NCI-H460 (cell line): ENCODE results near the gene TAGLN2. TPM values are rescaled to one million over a fixed set of nuclear protein-coding genes. Genes with fewer than 3 reads are reported as not detected.

Source experiments
- DNase-seq: peaks from one replicate; pipeline ENCODE4 v3.0.0-alpha.2; 2016; ENCODE audit warnings: low read depth; ENCODE audit errors: extremely low read depth
- small RNA-seq, 2 experiments: library from RNA; depleted of rRNA; stranded (forward); fragments of <200 nt; gene quantifications; one replicate each; pipeline ENCODE3, GENCODE V24; 2014
- total RNA-seq: library from RNA; depleted of rRNA; stranded (reverse); fragments of >200 nt; shearing (Covaris generic); gene quantifications from 2 replicates; pipeline ENCODE4 v1.2.3, GENCODE V29; 2014; rRNA removed

The TAGLN2 gene
- total RNA-seq, 1 experiment from 2014 or later: 137 TPM

- DNase-seq: peak; percentile 72
Measured at GRCh38 chr1:159881622-159882526, 43.4 kb downstream of the TAGLN2 start.

DNA sequence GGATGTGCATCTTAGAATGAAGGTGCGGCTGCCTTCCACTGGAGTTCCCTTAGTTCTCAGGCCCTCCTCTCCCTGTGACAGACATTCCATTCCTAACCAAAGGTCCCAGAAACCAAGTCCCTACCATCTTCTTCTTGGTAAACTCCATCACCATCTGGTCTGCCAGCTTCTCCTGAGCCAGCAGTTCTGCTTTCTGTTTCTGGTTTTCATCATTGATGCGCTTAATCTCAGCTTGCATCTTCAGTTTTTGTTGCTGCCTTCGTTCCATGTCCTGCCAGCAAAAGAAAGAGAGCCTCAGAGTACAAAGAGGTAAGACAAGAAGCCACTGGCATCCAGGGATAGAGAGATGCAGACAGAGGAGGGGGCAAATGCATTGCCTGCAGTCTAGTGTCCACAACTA is 44.9 kb downstream of the TAGLN2 start:
- no peak for DNase-seq

DNA sequence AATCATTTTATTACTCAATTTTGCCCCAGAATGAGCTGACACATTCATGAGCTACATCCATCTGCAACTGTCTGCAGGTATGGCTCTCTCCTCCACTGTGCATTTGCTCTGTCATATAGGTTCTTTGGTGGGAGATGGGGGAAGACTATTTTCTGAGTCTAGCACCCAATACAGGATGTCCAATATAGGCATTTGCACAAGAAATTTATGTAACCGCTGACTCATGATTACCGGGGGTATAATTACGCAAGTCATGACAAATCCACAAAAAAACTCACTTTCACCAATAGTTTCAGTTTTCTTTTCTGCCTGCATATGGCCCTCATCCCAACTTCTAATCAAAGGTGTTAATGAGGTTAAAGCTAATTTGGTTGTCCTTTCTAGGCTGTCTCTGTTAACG is 45.3 kb downstream of the TAGLN2 start:
- peak; percentile 21 for DNase-seq

DNA sequence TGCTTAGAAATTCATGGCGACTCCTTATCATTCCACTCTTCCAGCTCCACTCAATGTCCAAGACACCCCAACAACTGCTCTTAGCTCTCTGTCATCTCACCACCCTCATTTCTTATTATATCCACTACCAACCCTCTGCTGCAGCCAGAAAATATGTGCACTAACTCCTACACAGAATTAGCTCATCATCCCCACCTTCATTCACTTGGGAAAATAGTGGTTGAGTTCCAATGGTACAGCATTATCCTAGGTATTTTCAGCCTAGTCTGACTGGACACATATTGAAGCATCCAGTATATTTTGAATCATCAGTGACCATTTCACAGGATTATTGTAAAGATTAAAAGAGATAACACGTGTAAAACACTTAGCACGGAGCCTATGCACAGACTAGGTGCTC is 46.2 kb downstream of the TAGLN2 start:
- DNase-seq: no peak

DNA sequence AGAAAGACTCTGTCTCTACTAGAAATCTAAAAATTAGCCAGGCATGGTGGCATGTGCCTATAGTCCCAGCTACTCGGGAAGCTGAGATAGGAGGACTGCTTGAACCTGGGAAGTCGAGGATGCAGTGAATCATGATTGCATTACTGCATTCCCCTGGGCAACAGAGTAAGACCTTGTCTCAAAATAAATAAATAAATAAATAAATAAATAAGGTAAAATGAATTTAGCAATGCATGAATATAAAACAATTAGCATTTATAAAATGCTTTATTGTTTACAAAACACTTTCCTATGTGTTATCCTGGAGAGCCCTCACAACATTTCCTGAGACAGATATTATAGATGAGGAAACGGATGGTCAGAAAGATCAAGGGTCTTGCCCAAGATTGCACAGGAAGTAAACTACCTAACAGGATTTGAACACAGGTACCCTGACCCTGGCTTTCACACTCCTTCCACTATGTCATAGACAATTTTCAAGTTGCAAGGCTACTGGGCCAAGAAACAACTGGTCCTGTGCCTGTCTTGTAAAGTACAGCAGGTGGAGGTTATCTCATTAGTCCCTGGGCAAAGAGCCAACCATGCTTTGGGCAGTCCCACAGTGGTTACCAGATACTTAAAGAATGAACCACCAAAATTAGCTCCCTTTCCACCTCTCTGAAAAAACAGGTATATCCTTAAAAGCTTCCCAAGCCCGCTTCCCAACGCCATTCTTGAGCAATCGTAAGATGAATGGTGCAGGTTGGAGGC is 47.4 kb downstream of the TAGLN2 start:
- DNase-seq: no peak

DNA sequence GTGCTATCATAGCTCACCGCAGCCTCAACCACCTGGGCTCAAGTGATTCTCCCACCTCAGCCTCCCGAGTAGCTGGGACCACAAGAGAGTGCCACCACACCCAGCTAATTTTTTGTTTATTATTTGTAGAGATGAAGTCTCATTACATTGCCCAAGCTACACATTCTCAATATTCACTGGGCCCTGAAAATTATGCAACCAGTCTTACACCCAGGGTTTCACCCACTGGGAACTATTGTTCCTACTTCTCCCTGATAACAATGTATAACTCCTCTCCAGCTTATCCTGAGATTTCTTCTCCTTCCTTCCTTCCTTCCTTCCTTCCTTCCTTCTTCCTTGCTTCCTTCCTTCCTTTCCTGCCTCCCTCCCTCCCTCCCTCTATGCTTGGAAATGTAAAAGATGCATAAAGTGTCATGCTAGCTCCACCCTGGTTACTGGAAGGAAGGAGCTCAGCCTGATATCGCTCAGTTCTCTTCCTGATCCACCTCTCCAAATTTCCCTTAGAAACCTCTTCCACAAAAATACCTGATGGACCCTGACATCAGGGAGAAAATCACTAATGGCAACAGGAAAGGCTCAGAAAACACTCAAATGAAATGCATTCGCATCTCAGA is 51.7 kb downstream of the TAGLN2 start:
- no peak for DNase-seq

DNA sequence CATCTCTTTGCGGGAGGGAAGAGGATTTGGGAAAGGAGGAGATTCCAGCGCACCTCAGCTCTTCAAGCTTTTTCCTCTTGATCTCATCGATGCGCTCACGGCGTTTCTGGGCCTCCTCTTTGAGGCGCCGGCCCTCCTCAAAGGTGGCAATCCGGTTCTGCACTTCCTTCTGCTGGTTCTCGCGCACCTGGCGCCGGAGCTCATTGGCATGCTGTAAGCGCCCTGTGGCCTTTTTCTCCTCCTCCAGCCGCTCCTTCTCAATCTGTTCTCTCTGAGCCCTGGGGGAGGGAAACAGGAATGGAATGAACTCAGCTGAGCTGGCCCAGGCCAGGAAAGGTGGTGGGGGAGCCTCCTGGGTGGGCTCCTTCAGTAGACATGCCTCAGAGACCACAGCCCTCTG is 52.4 kb downstream of the TAGLN2 start:
- DNase-seq: no peak

- DNase-seq: no peak
Measured at GRCh38 chr1:159870704-159871103, 54.6 kb downstream of the TAGLN2 start.

DNA sequence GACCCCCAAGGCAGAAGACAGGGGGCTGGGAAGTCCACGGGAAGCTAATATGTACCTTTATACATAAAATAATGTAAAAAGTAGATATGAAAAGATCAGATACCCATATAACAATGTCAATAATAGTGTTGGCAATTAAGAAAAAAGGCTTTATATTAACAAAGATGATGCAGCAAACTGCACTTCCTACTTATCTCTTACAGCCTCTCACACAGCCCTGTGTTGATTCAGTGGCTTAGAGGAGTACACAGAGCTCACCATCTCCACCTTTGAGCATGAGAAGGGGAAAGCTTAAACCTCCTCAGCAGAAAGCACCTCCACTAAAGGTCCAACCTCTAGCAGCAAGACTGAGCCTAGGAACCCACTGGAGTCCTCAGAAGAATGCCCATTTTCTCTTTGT is 55.7 kb downstream of the TAGLN2 start:
- no peak for DNase-seq

DNA sequence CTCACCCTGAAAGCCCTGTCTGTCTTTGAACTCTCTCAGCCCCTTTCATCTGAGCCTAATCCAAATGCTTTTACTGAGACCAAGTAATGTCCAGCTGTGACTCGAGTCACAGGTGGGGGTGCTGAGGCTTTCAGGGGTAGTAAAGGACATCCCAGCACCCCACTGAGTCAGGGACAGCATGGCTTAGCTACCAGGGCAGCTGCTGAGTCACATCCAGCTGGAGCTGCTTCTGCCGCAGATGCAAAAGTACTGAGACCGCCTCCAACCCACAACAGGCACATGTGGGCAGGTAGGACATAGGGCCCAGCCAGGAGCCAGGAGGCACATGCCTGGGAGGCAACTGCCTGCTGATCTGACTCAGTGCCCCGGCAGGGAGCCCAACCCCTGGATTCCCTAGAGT is 56.1 kb downstream of the TAGLN2 start:
- DNase-seq: no peak

DNA sequence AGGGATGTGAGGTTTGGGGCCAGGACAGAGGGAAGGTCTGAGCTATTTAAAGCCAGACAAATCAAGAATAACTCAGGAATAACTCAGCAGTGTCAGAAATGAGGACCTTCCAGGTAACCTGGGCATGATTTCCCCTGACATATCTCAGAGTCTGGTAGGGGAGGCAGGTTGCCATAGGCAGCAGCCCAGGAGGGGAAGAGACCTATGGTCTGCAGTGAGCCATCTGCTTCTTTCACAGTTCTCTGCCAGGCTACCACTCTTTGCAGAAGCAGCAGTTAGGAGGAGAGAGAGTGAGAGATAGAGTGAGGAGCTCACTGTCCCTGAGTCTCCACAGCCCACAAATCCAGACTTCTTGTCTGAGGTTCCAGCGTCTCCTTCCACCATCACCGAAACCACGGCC is 56.5 kb downstream of the TAGLN2 start:
- no peak for DNase-seq

Small RNAs within 50 kb of the gene (small RNA-seq; reads per million reads assigned to genes)
- 0 reads per million in 2 experiments for gene MIR4259

Other genes with a start within 250 kb of the TAGLN2 start
- gene CRP, start 210.9 kb downstream of the TAGLN2 start, total RNA-seq: not detected in 2 replicates
- 2.0 and 4.8 TPM in 2 replicates for gene DUSP23, start 144.5 kb downstream of the TAGLN2 start, total RNA-seq
- not detected in 2 replicates for gene FCRL6, start 123.1 kb downstream of the TAGLN2 start, total RNA-seq
- not detected in 2 replicates for gene SLAMF8, start 98.6 kb downstream of the TAGLN2 start, total RNA-seq
- gene VSIG8, start 62.9 kb downstream of the TAGLN2 start, total RNA-seq: 0.05 TPM in 1 of 2 replicates, not detected in the other
- 0.35 TPM in 1 of 2 replicates, not detected in the other for gene CFAP45, start 25.3 kb downstream of the TAGLN2 start, total RNA-seq
- gene IGSF9, start 20.1 kb upstream of the TAGLN2 start, total RNA-seq: not detected in 2 replicates
- gene SLAMF9, start 28.7 kb upstream of the TAGLN2 start, total RNA-seq: not detected in 2 replicates
- gene PIGM, start 106.5 kb upstream of the TAGLN2 start, total RNA-seq: 6.9 and 7.2 TPM in 2 replicates
- gene KCNJ10, start 144.7 kb upstream of the TAGLN2 start, total RNA-seq: not detected in 2 replicates
- not detected in 2 replicates for gene KCNJ9, start 156.0 kb upstream of the TAGLN2 start, total RNA-seq
- gene IGSF8, start 173.1 kb upstream of the TAGLN2 start, total RNA-seq: 22.4 and 23.1 TPM in 2 replicates
- gene ATP1A2, start 190.3 kb upstream of the TAGLN2 start, total RNA-seq: 0.07 and 0.12 TPM in 2 replicates
- not detected in 2 replicates for gene ATP1A4, start 226.1 kb upstream of the TAGLN2 start, total RNA-seq